Head of caudate nucleus (tissue), 42 donors: Measurements from ENCODE around the gene BCKDK.
A peak's percentile ranks its signal among the peaks of the same experiment; 100 is the strongest.
"Not testable (repeated sequence)": the region's sequence is repeated elsewhere in the genome, so short reads cannot be mapped to it uniquely, and the experiment has no call there.

Source experiments
- DNase-seq, 42 donors: peaks; one replicate each; pipeline versions ENCODE4 v3.0.0 to v3.0.0-alpha.2; 2020 to 2021; ENCODE audit warnings: mixed read lengths in 7 of 42
- intact Hi-C: fragments of 100-400 bp; cut with DNase I; formaldehyde crosslinking; loops from one replicate; pipeline ENCODE4 v1.15.0; 2022

Gene BCKDK

GRCh38 chr16:31134625-31135534, 26.7 kb downstream of the BCKDK start:
- DNase-seq: no peak
- intact Hi-C loops: no loop called here

- intact Hi-C loops: no loop called here
- no peak for DNase-seq
Measured at GRCh38 chr16:31135535-31136286, 27.5 kb downstream of the BCKDK start, which contains the start of gene PRSS8. Gene PRSS8, minus strand, starts transcription at chr16:31135727. Its CDS starts 229 bp downstream, at chr16:31135498.

- intact Hi-C loops: no loop called here
Measured at GRCh38 chr16:31136287-31136662, 28.1 kb downstream of the BCKDK start.

GRCh38 chr16:31136822-31137499, 28.8 kb downstream of the BCKDK start:
- intact Hi-C loops, DNase-seq: not testable (repeated sequence)

More at GRCh38 chr16:31136287-31136662, 28.1 kb downstream of the BCKDK start:
- DNase-seq: no peak

- intact Hi-C loops: no loop called here
- DNase-seq: no peak
Measured at GRCh38 chr16:31138621-31139578, 30.7 kb downstream of the BCKDK start.

GRCh38 chr16:31141071-31141469, 32.9 kb downstream of the BCKDK start:
- DNase-seq, intact Hi-C loops: not testable (repeated sequence)

GRCh38 chr16:31141489-31142108, 33.4 kb downstream of the BCKDK start:
- peak in 15 of 42 donors; percentile 8 to 61 (median 26) for DNase-seq
- intact Hi-C loops: no loop called here

GRCh38 chr16:31142109-31143010, 34.2 kb downstream of the BCKDK start:
- DNase-seq: peak; percentile 93 to 99 (median 97)
- intact Hi-C loops: no loop called here

- DNase-seq: peak in 2 of 42 donors; percentile 12 to 14
- intact Hi-C loops: no loop called here
Measured at GRCh38 chr16:31143011-31143693, 35.0 kb downstream of the BCKDK start.

- intact Hi-C loops: no loop called here
- DNase-seq: no peak
Measured at GRCh38 chr16:31143694-31144148, 35.5 kb downstream of the BCKDK start.

- DNase-seq, intact Hi-C loops: not testable (repeated sequence)
Measured at GRCh38 chr16:31144418-31144817, 36.2 kb downstream of the BCKDK start.

GRCh38 chr16:31145398-31145990, 37.3 kb downstream of the BCKDK start:
- no peak for DNase-seq
- intact Hi-C loops: no loop called here

- intact Hi-C loops: no loop called here
- no peak for DNase-seq
Measured at GRCh38 chr16:31147574-31147973, 39.4 kb downstream of the BCKDK start.

GRCh38 chr16:31148281-31148728, 40.1 kb downstream of the BCKDK start:
- no peak for DNase-seq
- intact Hi-C loops: no loop called here

- no peak for DNase-seq
- intact Hi-C loops: no loop called here
Measured at GRCh38 chr16:31148896-31149295, 40.7 kb downstream of the BCKDK start.

- no peak for DNase-seq
- intact Hi-C loops: no loop called here
Measured at GRCh38 chr16:31149332-31149731, 41.1 kb downstream of the BCKDK start.
